Mesendoderm (in vitro differentiated cells): ENCODE measurements around the gene PPP2R2C.

Source experiments
- DNase-seq: peaks from one replicate; pipeline ENCODE4 v3.0.0; 2013
- H2AK5ac ChIP-seq: 2 replicates; pipeline ENCODE4 v1.6.1; 2013; ENCODE audit warnings: low read length, inconsistent platforms
- H2BK120ac ChIP-seq: 2 replicates; pipeline ENCODE4 v1.6.1; 2013; ENCODE audit warnings: low read depth, mild to moderate bottlenecking, low read length, moderate library complexity, mixed read lengths
- H2BK15ac ChIP-seq: replicated peaks from 2 replicates; pipeline ENCODE4 v1.6.1; 2013; ENCODE audit warnings: low read depth, mild to moderate bottlenecking, moderate library complexity
- H2BK5ac ChIP-seq: 2 replicates; pipeline ENCODE4 v1.6.1; 2013; ENCODE audit warnings: low read length, inconsistent platforms
- H3K18ac ChIP-seq: 2 replicates; pipeline ENCODE4 v1.6.1; 2013; ENCODE audit warnings: mild to moderate bottlenecking, low read length, mixed read lengths
- H3K23ac ChIP-seq: one replicate; pipeline ENCODE4 v1.6.1; 2013; ENCODE audit warnings: low read length
- H3K27ac ChIP-seq: 2 replicates; pipeline ENCODE4 v1.5.1; 2013; ENCODE audit warnings: low read depth, mild to moderate bottlenecking, inconsistent platforms, low read length, moderate library complexity
- H3K27me3 ChIP-seq: 2 replicates; pipeline ENCODE4 v1.6.1; 2013; ENCODE audit warnings: low read length, control low read depth, mild to moderate bottlenecking, inconsistent platforms; ENCODE audit not compliant: insufficient read depth, poor library complexity
- H3K36me3 ChIP-seq: 2 replicates; pipeline ENCODE4 v1.6.1; 2013; ENCODE audit warnings: low read length, inconsistent platforms; ENCODE audit not compliant: control insufficient read depth, insufficient read depth
- H3K4ac ChIP-seq: one replicate; pipeline ENCODE4 v1.6.1; 2013; ENCODE audit warnings: low read depth, mild to moderate bottlenecking, low read length, moderate library complexity
- H3K4me1 ChIP-seq: 2 replicates; pipeline ENCODE4 v1.6.1; 2013; ENCODE audit warnings: low read depth, low read length, inconsistent platforms; ENCODE audit not compliant: control insufficient read depth
- H3K4me2 ChIP-seq: 2 replicates; pipeline ENCODE4 v1.6.1; 2013; ENCODE audit warnings: low read length
- H3K4me3 ChIP-seq: 2 replicates; pipeline ENCODE4 v1.5.1; 2013; ENCODE audit warnings: mild to moderate bottlenecking, low read length
- H3K56ac ChIP-seq: one replicate; pipeline ENCODE4 v1.6.1; 2013; ENCODE audit warnings: low read length
- H3K79me1 ChIP-seq: 2 replicates; pipeline ENCODE4 v1.6.1; 2013; ENCODE audit warnings: low read length, inconsistent platforms
- H3K79me2 ChIP-seq: 2 replicates; pipeline ENCODE4 v1.6.1; 2013; ENCODE audit warnings: mild to moderate bottlenecking, low read length; ENCODE audit not compliant: control insufficient read depth, insufficient read depth
- H3K9ac ChIP-seq: 2 replicates; pipeline ENCODE4 v1.6.1; 2013; ENCODE audit warnings: low read length, inconsistent platforms
- H4K5ac ChIP-seq: one replicate; pipeline ENCODE4 v1.6.1; 2013; ENCODE audit warnings: low read length
- H4K8ac ChIP-seq: one replicate; pipeline ENCODE4 v1.6.1; 2013; ENCODE audit warnings: low read depth, mild to moderate bottlenecking, control low read depth, low read length, moderate library complexity
- WGBS: extraction: QIAGEN DNeasy Blood & Tissue Kit; methylation state at CpG from one replicate; pipeline ENCODE4 v1.1.7; 2013; ENCODE audit warnings: low lambda C conversion rate, missing lambda C conversion rate; ENCODE audit not compliant: insufficient coverage; ENCODE audit errors: extremely low coverage; 5-methylcytosine and 5-hydroxymethylcytosine counted together

Gene PPP2R2C

GRCh38 chr4:6346373-6347110, 125.9 kb downstream of the PPP2R2C start:
- Histone ChIP-seq H2AK5ac (no peak overlapping the region), H3K79me1 (no peaks in the 10 kb centered on the region), H4K8ac (no peak overlapping the region), H3K27me3 (no peaks in the 10 kb centered on the region), H3K18ac (no peak overlapping the region), H3K27ac (no peak overlapping the region), H3K9ac (no peak overlapping the region), H3K4me3 (no peak overlapping the region), H2BK15ac (no peak overlapping the region), H3K4me2 (no peak overlapping the region), H3K36me3 (no peaks in the 10 kb centered on the region), H3K4me1 (no peaks in the 10 kb centered on the region), H3K79me2 (no peaks in the 10 kb centered on the region), H3K4ac (no peak overlapping the region), H4K5ac (no peak overlapping the region), H3K56ac (no peak overlapping the region), H2BK5ac (no peak overlapping the region), H3K23ac (no peak overlapping the region), H2BK120ac (no peak overlapping the region)
- DNase-seq, result no peak
- no CpG with 5 or more reads among the region's 16 CpGs for WGBS

DNA sequence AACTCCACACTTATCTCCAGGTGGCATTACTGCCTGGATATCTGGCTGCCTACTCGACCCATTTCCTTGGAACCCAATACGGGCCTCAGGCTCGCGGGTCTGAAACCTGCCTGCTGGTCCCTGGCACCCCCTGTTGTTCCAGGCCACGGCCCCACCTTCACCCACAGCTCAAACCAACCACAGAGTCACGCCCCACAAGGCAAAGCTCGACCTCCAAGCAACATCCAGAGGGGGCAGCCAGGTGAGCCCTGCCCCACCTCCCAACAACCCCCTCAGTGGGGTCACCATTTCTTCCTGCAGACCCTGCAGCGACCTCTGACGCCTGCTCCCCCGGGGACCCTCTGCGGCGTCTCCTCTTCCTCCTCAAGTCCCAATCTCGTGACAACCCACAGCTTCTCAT, 126.5 kb downstream of the PPP2R2C start:
- Histone ChIP-seq H3K18ac (no peak overlapping the region), H3K56ac (no peak overlapping the region), H3K4me2 (no peak overlapping the region), H3K4me1 (no peaks in the 10 kb centered on the region), H2BK15ac (no peak overlapping the region), H4K5ac (no peak overlapping the region), H3K4me3 (no peak overlapping the region), H4K8ac (no peak overlapping the region), H3K27ac (no peak overlapping the region), H2BK120ac (no peak overlapping the region), H3K79me2 (no peaks in the 10 kb centered on the region), H2AK5ac (no peak overlapping the region), H3K79me1 (no peaks in the 10 kb centered on the region), H3K23ac (no peak overlapping the region), H3K36me3 (no peaks in the 10 kb centered on the region), H3K9ac (no peak overlapping the region), H3K27me3 (no peaks in the 10 kb centered on the region), H3K4ac (no peak overlapping the region), H2BK5ac (no peak overlapping the region)
- WGBS, result no CpG with 5 or more reads among the region's 13 CpGs
- no peak for DNase-seq

DNA sequence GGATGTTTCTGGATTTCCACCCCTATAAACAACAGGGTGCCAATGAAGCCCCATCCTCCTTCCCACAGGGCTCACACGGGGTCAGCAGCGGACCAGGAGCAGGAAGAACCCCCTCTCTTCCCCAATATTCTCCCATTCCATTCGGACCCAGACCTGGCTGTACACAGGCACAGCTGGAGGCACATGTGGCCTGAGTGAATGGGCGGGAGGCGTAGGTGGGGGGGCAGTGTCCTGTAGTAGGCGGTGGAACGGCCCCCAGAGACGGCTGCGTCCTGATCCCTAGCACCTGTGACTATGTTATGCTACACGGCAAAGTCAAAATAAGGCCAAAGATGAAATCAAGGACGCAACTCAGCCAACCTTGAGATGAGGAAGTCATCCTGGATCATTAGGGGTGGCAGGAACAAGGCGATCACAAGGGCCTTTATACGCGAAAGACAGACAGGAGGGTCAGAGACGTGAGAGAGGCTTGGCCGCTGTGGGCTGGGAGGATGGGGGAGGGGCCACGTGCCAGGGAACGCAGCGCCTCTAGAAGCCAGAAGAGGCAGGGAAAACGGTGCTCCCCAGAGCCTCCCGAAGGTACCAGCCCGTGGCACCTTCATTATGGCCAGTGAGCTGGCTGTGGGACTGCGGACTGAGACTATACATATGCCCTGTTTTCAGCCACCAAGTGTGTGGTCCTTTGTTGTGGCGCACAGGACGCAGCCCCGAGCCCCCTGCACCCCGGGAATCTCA, 127.2 kb downstream of the PPP2R2C start:
- no peaks in the 10 kb centered on the region for H3K79me2 ChIP-seq
- H3K4ac ChIP-seq, result no peak overlapping the region
- no peak overlapping the region for H3K9ac ChIP-seq
- no peaks in the 10 kb centered on the region for H3K27me3 ChIP-seq
- no peak overlapping the region for H2BK120ac ChIP-seq
- H3K18ac ChIP-seq, result no peak overlapping the region
- H2AK5ac ChIP-seq, result no peak overlapping the region
- no peak overlapping the region for H2BK15ac ChIP-seq
- H2BK5ac ChIP-seq, result no peak overlapping the region
- H4K8ac ChIP-seq, result no peak overlapping the region
- H3K4me2 ChIP-seq, result no peak overlapping the region
- no CpG with 5 or more reads among the region's 27 CpGs for WGBS
- no peaks in the 10 kb centered on the region for H3K36me3 ChIP-seq
- no peak overlapping the region for H4K5ac ChIP-seq
- no peaks in the 10 kb centered on the region for H3K4me1 ChIP-seq
- H3K27ac ChIP-seq, result no peak overlapping the region
- no peak for DNase-seq
- no peak overlapping the region for H3K4me3 ChIP-seq
- no peak overlapping the region for H3K23ac ChIP-seq
- no peaks in the 10 kb centered on the region for H3K79me1 ChIP-seq
- H3K56ac ChIP-seq, result no peak overlapping the region

DNA sequence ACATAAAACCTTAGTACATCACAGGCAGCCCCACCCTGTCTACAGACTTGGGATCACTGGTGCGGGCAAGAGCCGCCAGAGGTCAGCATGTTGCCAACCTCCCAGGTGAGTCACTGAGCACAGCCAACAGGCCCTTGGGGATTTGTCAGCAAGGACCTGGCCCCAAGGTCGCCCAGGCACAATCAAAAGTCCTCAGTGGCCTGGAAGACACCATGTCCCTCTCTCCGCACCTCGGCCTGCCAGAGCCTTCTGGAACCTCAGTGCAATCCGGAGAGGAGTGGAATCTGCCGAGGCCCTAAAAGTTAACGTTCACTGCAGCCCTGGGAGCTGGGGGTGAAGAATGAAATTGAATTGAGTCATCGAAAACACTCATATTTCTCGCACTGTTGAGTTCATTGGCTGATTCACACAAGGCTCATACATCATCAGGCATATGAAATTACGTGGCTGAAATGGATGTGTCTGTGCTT, 128.4 kb downstream of the PPP2R2C start:
- H3K9ac ChIP-seq, result no peak overlapping the region
- H2BK15ac ChIP-seq, result no peak overlapping the region
- H2BK120ac ChIP-seq, result no peak overlapping the region
- no peaks in the 10 kb centered on the region for H3K27me3 ChIP-seq
- peak; percentile 56 for DNase-seq
- WGBS, result no CpG with 5 or more reads among the region's 11 CpGs
- H3K18ac ChIP-seq, result no peak overlapping the region
- H2AK5ac ChIP-seq, result no peak overlapping the region
- H3K79me1 ChIP-seq, result no peaks in the 10 kb centered on the region
- H3K4me1 ChIP-seq, result no peaks in the 10 kb centered on the region
- no peaks in the 10 kb centered on the region for H3K36me3 ChIP-seq
- no peaks in the 10 kb centered on the region for H3K79me2 ChIP-seq
- H4K8ac ChIP-seq, result no peak overlapping the region
- H4K5ac ChIP-seq, result no peak overlapping the region
- no peak overlapping the region for H3K23ac ChIP-seq
- H2BK5ac ChIP-seq, result no peak overlapping the region
- no peak overlapping the region for H3K4ac ChIP-seq
- no peak overlapping the region for H3K4me3 ChIP-seq
- no peak overlapping the region for H3K56ac ChIP-seq
- no peak overlapping the region for H3K4me2 ChIP-seq
- H3K27ac ChIP-seq, result no peak overlapping the region

DNA sequence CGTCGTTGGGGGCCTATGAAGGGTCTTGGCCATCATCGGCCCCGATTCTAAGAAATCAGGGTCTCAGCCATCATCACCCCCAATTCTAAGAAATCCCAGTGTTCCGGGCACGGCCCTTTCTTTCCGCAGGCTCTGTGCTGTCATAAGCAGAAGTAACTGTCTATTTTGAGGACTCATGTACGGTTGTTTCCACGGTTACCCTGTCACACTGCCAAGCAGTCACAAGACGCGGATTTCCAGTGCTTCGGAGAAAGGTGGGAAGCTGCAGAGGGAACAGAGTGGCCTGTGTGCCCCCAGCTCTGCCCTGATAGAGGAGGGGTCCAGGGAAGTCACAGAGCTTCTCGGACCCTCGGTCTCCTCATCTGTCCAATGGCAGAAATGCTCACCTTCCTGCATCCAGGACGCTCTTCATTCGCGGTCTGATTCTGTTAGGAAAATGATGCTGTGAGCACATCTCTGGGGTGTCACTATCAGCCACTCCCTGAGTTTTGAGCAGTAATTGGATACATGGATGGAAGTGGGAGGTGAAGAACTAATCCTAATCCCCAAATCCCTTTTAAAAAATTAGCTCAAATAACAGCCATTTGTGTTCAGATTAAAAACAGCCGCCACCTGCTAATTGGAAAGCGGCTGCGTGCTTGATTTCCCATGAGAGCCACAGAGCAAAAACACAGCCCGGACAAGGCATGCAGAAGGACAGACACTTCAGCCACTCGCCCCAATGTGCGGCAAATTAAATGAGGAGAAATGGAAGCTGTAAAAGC, 129.7 kb downstream of the PPP2R2C start:
- H3K9ac ChIP-seq, result no peak overlapping the region
- H2BK120ac ChIP-seq, result no peak overlapping the region
- no peak overlapping the region for H2AK5ac ChIP-seq
- no peak overlapping the region for H3K27ac ChIP-seq
- WGBS, result no CpG with 5 or more reads among the region's 23 CpGs
- no peak overlapping the region for H3K4me3 ChIP-seq
- no peak overlapping the region for H3K4ac ChIP-seq
- H3K79me1 ChIP-seq, result no peaks in the 10 kb centered on the region
- no peaks in the 10 kb centered on the region for H3K27me3 ChIP-seq
- no peak overlapping the region for H3K18ac ChIP-seq
- H3K4me1 ChIP-seq, result no peaks in the 10 kb centered on the region
- H4K8ac ChIP-seq, result no peak overlapping the region
- H4K5ac ChIP-seq, result no peak overlapping the region
- H2BK5ac ChIP-seq, result no peak overlapping the region
- H2BK15ac ChIP-seq, result no peak overlapping the region
- no peaks in the 10 kb centered on the region for H3K36me3 ChIP-seq
- H3K79me2 ChIP-seq, result no peaks in the 10 kb centered on the region
- no peak overlapping the region for H3K23ac ChIP-seq
- H3K56ac ChIP-seq, result no peak overlapping the region
- DNase-seq, result no peak
- no peak overlapping the region for H3K4me2 ChIP-seq
